Stimulated activated CD8-positive, alpha-beta memory T cell treated with anti-CD3 and anti-CD28 coated beads, Interleukin-12 subunit alpha, Interleukin-12 subunit beta, amount 100 ng/mL, for 4 hours (primary cell): ENCODE results near the gene TMCC1.
"Not testable (repeated sequence)": the region's sequence is repeated elsewhere in the genome, so short reads cannot be mapped to it uniquely, and the experiment has no call there.

Experiments used
- DNase-seq: peaks from one replicate; pipeline ENCODE4 v3.0.0-alpha.2; 2020; ENCODE audit warnings: low read depth

TMCC1 gene

DNA sequence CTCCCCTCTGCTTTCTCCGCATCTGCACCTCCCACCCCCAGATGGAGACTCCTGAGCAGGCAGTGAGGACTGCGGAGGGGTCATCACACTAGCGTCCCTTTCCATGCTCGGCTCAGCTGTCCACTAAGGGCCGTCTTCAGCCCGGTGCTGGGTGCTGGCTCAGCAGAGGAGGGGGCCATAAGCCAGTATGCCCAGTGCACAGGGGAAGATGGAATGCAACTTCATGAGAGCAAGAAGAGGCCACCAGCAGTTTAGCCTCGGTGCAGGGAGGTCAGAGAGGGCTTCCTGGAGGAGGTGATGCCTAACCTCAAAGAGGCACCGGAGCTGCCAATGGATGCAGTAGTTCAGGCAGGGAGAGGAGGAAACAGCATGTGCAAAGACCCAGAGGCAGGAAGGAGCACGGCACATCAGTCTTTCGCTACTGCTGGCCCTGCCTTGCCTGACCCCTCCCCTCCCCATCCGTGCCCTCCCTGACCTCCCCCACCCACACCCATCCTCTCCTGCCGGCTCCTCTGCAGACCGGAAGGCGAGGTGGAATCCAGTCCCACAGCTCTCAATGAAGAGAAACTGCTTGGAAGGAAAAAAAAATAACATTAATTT, 271.8 kb downstream of the TMCC1 start:
- no peak for DNase-seq

DNA sequence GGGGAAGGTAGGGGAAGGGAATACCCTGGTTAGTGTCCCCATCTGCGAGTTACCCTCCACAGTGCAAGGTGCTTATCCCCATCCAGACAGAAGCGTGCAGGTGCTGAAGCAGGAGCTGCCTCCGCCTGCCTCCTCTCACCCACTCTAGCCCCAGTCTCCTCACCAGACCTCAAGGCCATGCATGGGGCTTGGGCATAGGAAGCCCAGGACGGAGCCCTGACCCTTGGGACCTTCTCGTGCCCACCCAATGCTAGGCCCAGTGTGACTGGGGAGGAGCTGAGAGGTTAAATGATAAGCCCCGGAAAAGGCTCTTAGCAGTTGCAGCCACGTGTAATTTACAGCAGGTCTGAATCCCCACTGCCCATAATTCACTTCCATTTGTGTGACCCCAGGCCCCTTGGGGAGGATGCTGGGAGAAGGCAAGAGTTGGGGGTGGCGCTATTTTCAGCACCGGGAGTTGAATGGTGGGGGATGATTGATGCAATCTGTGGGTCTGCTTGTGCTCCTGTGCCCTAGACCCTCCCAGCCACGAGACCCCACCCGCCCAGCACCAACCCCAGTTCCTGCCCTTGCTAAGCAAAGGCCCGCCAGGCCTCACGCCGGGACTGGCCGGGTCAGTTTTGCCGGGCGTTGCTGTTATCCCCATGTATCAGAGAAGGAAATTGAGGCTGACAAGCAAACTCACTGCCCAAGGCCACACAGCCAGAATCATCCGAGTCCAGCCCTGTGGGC, 272.5 kb downstream of the TMCC1 start:
- DNase-seq, result no peak

DNA sequence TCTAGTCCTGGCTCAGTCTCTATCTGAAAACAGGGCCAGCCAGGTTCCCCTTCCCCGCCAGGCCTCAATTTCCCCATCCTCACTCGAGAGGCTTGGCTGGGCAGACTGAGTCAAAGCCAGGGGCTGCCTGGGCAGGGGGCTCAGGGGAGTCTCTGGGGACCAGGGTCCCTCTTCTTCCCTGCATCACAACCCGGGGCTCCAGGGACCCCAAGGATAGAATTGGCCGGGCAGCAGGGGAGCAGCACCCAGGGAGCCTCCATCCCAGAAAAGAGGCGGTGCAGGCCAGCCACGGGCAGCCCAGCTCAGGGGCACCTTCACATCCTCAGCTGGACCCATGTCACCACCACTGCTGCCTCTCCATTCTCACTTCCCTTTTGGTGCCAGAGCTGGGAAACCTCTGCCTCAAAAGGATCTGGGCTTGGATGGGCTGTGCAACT, 273.8 kb downstream of the TMCC1 start:
- no peak for DNase-seq

DNA sequence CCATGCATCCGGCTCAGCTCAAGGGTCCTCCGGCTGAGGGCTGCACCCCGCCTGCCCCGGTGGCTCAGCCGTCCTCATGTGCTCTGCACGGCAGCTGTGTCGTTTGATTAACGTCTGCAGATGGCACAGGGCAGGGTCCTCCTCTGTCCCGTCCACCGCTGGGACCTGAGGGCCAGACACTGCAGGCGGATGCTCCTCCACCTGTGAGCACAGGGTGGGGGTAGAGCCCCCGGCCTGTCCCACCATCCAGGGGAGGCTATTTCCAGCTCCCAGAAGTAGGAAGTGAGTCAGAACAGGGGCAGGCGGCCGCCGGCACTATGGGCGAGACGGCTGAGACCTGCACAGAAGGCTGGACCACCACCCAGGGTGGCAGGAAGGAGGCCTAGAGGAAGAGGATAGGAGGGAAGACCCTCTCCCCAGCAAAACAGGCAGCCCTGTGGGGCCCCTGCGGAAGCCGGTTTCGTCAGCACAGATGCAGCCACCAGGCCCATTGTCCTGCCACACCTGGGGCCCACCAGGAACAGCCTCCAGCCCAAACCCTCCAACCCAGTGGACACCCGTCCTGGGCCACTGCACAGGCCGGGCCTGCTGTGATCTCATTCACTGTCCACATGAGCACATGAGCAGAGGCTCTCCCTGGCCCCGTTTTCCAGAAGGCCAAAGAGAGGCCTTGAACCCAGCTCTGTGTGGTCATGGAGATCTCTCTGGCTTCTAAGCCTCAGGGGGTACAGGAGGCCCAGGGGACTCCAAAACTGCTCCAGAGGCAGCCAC, 274.4 kb downstream of the TMCC1 start:
- DNase-seq, result no peak

DNA sequence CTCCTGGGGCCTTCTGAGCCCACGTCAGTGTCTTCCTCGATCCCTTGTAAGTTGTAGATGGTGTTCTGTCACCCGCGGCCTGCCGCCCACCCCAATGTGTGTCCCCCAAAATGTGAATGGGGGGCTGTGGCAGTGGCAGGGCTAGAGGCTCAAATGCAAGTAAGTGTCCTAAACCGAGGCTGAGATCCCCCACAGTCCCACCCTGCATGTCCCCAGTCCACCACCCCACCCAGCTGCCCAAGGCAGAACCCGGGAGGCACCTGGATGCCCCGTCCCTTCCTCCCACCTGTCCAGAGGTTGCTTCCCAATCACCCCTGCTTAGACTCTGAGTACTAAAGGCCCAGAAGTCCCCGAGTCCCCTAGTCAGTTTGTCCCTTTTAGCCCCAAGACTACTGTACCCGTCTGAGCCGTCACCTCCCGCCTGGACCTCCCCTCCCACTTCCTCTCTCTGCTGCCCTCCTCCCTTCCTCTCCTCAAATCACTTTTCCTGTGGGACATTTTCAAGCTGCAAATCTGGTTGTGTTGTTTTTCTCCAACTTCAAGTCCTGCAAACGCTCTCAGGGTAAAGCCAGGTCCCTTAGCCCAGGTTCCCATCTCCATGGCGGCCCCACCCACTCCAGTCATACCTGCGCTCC, 275.2 kb downstream of the TMCC1 start:
- DNase-seq, result no peak

DNA sequence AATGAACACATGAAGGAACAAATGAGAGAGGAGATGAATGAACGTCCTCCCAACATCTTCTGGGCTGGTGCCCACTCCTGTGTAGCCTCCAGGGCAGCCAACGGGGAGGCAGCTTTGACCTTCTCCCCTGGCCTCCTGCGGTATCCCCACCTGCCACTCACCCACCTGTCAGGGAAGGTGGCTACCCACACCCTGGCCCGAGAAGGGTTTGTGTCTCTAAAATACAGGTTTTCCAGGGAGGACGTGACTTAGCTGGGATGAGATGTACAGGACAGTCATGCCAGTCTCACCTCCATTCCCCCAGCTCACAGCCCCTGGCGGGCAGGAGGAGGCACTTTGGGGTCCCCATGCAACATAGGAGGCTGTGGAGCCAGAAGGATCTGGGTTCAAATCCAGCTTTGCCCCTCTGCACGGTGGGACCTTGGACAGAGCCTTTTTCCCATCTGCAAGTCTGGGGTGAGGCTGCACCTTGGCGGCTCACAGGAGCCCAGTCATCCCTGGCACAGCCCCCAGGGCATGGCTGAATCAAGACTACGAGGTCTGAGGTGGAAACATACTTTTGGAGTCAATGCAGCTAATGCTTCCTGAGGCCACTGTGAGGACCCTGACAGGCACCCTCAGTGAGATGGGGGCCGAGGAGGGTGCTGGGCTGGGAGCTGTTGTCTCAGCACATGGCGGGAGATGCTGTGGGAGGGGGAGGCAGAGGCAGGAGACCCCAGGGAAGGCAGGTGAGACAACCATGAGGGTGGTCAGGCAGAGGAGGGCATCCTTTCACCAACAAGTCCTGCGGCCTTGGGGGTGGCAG, 275.9 kb downstream of the TMCC1 start:
- DNase-seq, result no peak

DNA sequence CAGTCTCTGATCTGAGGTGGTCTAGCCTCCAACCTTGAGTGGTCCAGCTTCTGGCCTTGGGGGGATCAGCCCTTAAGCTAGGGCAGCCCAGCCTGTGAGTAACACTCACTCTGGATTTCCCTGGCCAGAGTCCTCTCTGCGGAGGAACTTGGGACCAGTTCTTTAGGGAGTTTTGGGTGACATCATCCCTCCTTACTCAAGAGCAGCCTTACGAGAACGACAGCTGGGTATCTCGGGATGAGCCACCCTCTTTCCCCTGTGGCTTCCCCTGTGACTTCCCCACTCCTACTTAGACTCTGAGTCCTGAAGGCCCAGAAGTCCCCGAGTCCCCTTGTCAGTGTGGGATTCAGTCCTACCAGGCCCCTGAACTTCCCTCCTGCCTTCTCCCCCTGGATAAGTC, 276.8 kb downstream of the TMCC1 start:
- no peak for DNase-seq

DNA sequence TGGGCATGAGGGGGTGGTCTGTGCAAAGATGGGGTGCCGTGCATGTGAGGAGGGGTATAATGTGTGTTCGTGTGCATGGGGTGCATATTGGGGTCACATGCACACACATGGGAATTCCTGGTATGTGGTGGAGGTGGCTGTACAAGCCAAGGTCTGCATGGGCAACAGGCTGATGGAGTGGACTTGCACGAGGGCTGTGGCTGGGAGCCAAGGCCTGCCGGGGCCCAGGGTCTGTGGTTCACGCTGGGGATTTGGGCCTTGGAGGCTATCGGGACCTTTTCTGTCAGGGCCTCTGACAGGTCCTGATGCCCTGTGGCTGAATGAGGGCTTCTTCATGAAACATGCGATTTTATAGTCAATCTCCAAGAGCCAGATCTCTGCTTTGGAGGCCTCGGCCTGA, 277.2 kb downstream of the TMCC1 start:
- DNase-seq, result no peak

DNA sequence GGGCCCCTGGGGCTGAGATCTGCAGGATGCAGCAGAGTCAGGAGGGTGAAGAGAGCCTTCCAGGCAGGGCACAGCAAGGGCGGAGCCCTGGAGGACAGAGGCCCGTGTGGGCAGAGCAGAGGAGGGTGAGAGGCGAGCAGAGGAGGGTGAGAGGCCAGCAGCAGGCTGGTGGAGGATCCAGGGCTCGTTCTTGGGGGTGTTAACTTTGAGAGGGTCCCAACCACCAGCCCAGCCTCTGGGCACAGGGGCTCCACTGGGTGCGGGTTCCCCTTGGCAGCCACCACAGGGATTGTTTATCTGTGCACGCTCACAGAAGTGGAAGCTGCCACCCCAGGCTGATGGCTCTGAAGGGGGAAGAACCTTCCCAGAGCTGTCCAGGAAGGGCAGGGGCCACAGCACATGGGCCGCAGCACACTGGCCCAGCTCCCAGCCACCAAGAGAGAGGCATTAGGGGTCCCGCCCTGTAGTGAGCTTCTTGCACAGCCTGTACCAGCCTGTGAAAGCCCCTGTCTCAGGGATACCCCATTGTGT, 277.7 kb downstream of the TMCC1 start:
- DNase-seq, result no peak

DNA sequence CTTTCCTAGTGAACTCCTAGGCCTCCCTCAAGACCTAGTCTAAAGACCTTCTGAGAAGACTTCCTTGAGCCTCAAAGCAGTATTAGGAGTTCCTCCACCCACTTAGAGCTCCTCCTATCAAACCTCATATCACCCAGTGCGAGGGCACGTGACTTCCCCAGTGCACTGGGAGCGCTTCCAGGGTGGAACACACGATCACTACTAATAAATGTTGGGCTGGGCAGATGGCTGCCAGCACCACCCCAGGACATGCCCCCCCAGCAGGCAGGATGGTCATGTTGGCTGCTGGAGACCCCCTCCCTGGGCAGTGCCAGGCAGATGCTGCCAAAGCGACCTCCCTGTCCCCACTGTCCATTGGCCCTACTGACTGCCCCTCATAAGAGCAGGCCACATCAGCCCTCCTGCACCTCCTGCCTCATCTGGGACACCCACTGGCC, 278.6 kb downstream of the TMCC1 start:
- no peak for DNase-seq

DNA sequence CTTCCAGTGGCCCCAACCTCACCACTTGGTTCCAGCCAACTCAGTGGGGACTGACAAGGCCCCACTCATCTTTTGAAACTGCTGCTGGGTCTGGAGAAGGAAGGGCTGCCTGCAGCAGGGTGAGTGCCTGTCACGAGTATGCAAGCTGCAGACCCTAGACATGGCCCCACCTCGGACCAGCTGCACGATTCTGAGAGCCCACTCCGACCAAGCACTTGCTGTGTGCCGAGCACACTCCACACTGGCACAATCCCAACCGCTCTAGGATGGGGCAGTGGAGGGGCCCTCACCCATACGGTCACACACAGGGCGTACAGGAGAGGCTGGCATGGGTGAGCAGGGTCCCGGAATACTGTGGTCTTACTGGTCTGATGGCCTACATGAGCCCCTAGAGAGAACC, 279.1 kb downstream of the TMCC1 start:
- no peak for DNase-seq

DNA sequence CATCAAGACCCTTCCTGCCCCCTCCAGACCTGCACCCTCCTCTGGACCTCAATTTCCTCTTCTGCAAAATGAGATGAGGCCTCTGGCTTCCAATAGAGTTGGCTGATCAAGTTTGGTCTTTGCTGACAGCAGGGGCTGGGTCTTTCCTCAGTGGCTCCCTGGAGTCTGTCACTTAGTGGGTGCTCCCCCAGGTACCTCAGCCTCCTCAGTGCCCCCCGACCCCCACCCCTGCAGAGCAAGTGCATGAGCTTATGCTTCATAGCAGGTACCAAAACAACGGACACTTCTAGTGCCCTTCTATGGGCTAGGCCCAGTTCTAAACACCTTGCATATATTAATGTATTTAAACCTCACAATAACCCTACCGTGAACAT, 280.2 kb downstream of the TMCC1 start:
- no peak for DNase-seq

DNA sequence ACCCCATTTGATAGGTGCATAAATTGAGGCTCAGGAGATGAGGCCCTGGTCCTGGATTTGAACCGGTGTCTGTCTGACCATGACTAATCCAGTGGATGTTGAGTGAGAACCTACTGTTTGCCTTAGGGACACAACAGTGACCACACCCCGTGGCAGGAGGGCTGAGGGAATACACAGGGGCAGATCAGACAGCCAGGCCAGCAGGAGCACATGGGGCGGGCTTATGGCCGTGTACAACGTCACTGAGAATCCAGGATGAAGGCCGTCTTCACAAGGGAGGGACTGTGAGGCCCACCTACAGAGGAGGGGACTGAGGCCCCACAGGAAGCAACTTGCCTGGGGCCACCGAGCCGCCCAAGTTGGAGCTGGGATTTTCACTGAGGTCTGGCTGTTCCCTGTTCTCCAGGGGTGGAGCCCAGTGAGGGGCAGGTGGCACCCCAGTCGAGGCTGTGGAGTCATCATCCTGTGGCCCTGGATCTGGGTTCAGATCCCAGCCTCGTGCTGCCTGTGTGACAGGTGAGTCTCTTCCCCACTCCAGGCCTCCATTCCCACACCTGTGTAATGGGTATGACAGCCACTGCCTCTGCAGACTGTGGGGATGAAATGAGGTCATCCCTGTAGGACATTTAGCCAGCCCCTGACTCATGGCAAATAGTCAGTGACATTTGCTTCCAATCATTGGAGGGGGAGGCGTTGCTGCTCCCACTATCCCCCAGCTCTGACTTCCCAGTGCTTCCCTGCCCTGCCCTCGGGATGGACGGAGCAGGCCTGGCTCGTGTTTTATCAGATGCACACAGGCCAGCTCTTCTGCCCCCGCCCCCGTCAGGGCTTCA, 280.8 kb downstream of the TMCC1 start:
- DNase-seq, result no peak

DNA sequence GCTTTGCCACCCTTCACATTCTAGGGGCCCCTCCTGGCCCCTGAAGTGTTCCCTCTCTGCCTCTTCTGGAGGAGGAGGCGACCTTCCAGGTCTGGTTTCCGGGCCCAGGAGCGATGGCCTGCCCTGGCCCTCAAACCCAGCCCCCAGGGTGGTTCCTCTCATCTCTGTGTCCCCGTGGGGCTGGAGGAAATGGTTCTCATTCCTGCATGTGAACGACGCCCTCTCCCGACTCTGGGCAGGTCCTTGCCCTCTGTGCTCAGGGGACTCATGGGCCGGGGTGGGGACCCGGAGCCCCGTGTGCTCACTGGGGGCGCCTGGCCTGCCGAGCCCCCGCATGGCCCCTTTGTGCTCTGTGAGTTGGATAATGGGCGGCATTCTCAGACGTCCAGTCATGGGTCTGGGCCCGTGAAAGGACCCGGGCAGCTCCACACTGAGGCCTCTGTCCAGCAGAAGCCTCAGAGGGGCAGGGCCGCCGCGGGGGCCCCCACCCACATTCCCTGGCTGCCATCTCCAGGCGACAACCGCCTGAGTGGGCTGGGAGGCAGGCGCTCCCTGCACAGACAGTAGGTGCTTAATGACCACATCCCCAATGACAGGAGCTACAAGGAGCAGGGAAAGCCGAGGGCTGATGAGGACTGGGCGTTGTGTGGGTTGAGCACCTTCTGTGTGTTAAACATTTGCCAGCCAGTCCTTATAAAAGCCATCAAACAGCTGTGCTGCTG, 281.5 kb downstream of the TMCC1 start:
- DNase-seq, result no peak

DNA sequence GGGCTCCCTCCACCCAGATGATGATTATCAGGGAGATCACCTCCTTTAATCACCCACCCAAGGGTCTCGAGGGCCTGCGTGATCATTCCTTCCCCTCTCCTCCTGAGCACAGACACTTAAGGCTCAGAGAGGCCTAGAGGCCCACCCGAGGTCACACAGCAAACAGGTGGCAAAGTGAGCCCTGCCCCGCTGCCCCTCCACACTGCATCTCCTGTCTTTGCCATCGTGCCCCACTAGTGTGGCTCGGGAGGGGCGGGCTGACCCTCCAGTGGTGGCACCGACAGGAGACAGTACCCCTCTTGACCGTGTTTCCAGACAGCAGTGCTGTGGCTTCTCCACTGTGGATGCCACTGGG, 282.1 kb downstream of the TMCC1 start:
- no peak for DNase-seq

DNA sequence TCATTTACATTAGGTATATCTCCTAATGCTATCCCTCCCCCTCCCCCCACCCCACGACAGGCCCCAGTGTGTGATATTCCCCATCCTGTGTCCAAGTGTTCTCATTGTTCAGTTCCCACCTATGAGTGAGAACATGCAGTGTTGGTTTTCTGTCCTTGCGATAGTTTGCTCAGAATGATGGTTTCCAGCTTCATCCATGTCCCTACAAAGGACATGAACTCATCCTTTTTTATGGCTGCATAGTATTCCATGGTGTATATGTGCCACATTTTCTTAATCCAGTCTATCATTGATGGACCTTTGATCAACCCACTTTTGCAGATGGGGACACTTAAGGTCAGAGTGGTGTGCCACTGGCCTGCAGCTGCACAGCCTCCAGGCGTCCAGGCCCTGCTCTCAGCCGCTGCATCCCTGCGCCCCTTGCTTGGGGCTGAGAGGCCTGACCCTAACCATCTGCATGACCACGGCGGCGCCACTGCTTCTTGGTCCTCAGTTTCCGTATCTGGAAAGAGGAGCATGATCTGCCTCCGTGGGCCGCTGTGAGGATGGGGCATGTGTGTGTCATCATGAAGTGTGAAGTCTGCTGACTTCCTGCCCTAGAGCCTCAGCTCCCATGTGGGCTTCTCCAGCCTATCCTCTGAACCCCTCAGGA, 282.6 kb downstream of the TMCC1 start:
- DNase-seq, result not testable (repeated sequence)

DNA sequence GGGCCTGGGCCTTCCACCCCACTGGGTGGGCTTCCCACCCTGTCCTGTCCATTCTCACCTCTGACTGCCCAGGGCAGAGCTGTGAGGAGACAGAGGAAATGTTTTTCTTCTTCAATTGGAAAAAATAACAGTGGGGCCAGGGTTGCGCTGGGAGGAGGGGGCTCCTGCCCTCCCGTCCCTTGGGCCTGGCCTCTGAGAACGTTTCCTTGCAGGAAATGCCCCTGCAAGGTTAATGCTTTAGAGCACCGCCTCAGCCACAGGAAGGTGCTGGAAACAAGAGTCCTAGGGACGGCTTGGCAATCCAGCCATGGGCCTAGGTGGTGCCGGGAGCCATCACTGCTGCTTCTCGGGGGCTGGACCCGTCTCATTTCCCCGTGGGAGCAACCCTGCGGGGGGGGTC, 283.2 kb downstream of the TMCC1 start:
- no peak for DNase-seq

DNA sequence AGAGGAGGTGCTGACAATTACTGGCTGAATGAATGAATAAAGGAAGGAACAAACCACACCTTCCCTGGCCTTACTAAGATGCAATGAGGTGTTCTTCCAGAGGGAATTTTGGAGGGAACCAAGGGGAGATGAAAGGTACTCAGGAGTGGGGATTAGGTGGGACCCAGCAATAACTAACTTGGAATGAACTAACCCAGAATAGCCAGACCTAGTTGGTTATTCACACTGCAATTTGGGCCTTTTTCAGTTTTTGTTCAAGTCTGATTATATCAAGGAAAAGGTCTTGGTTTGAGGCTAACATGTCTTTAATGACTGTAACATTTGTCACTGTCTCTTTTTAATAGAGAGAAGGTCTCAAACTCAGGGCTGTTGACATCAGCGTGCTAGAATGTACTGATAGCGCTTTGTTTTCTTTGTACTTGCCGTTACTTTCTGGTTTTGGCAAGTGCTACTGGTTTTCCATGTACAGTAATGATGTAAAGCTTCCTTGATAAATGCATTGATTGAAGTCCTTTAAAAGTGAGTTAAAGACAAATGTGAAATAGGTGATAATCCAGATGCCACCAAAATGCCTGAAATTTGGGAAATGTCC, 283.8 kb downstream of the TMCC1 start:
- DNase-seq, result no peak

DNA sequence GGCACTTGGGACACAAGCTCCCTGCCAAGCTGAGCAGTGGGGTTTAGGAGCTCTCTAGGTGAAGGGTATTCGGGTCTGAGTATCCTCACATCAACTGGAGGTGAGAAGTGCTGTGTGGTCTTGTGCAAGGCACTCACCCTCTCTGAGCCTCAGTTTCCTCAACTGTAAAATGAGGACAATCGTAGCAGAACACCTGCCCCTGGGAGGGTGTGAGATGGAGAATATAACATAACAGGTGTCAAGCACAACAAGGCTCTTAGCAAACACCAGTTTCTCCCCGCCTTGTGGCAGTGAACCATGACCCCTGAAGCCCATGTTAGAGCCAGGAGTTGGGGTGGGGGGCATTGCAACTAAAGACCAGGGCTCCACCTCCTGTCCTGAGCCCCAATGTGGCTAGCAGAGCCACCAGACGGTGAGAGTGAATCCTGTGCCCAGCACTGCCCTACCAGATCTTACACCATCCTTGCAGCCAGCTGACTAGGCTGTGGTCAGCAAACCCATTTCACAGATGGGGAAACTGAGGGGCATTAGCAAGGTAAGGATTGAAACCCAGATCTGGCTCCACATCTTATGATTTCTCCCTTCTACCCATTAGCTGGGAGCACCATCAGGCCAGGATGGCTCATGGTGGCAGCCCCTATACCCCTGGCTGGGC, 284.4 kb downstream of the TMCC1 start:
- DNase-seq, result no peak
